Right lobe of liver (tissue), 6 donors: ENCODE measurements around the gene CXCL12. TPM values are rescaled to one million over a fixed set of nuclear protein-coding genes. Genes with fewer than 3 reads are reported as not detected.

ENCODE experiments used
- ATAC-seq, 4 donors: fragments of 200-7000 bp; cut with Tn5 transposase; one replicate each; pipeline ENCODE4 v1.9.1; 2020; ENCODE audit warnings: mild to moderate bottlenecking in 4 of 4, moderate library complexity in 4 of 4
- DNase-seq, 3 donors: peaks; one replicate each; pipeline ENCODE4 v3.0.0-alpha.2; 2020
- H3K27ac ChIP-seq, 3 donors: fragments of 200-600 bp; one replicate each; pipeline ENCODE4 v1.8.0; 2022
- H3K27me3 ChIP-seq, 2 donors: fragments of 200-600 bp; one replicate each; pipeline ENCODE4 v1.8.0; 2022
- H3K36me3 ChIP-seq, 4 donors: fragments of 200-600 bp; sonication (generic) in 1 of 4; one replicate each; pipeline versions ENCODE4 v1.5.1 to v1.8.0; 2017 to 2022; ENCODE audit warnings: control low read depth in 1 of 4
- H3K4me1 ChIP-seq, 4 donors: fragments of 200-600 bp; sonication (generic) in 1 of 4; one replicate each; pipeline versions ENCODE4 v1.5.1 to v1.8.0; 2017 to 2022; ENCODE audit warnings: control low read depth in 1 of 4
- H3K4me3 ChIP-seq, 3 donors: fragments of 200-600 bp; one replicate each; pipeline ENCODE4 v1.8.0; 2022
- H3K9me3 ChIP-seq, 4 donors: fragments of 200-600 bp; sonication (generic) in 1 of 4; one replicate each; pipeline versions ENCODE4 v1.5.1 to v1.8.0; 2017 to 2022; ENCODE audit warnings: control low read depth in 1 of 4
- CTCF ChIP-seq, 4 donors: fragments of 200-600 bp in 3 of 4; fragments of 450-650 bp in 1 of 4; IDR thresholded peaks; one replicate each; pipeline versions ENCODE4 v1.5.1 to v1.8.0; 2016 to 2022; ENCODE audit warnings: antibody characterized with exemption in 4 of 4, mild to moderate bottlenecking in 2 of 4
- POLR2A ChIP-seq: fragments of 450-650 bp; IDR thresholded peaks from one replicate; pipeline ENCODE4 v1.6.1; 2017; ENCODE audit warnings: antibody characterized with exemption, mild to moderate bottlenecking
- WGBS: methylation state at CpG from one replicate; pipeline ENCODE4 v1.1.6; 2018; ENCODE audit warnings: low coverage, low lambda C conversion rate; ENCODE audit not compliant: insufficient coverage; ENCODE audit errors: missing lambda C conversion rate; 5-methylcytosine and 5-hydroxymethylcytosine counted together
- intact Hi-C, 2 donors: fragments of 100-400 bp; cut with DNase I; formaldehyde crosslinking; loops; one replicate each; pipeline versions ENCODE4 v1.11.2 to v1.14.1; 2022
- total RNA-seq, 6 experiments: library from RNA; depleted of rRNA in 2 of 6; stranded (reverse); fragments of >200 nt in 2 of 6; fragmentation: NEBNext Ultra II Directional in 3 of 6; extraction: Animal tissue kit (Norgen Biotek cat#: 25700) in 3 of 6; gene quantifications; one replicate each; pipeline versions ENCODE4 v1.1.0 to v1.2.4, GENCODE V29; 2016 to 2023
- donor health status: DM: no; HTN: yes; CAD: no.
- donor health status: DM: no; HTN: no; CAD: no.
- donor health status: DM: no; HTN: no; CAD: no.
- donor health status: DM: no; HTN: yes; CAD: no.
- donor health status: DM: no; HTN: yes; CAD: no.

The CXCL12 gene
- total RNA-seq, 6 experiments from 2014 or later: 17.5 to 116 (median 65.3) TPM

DNA sequence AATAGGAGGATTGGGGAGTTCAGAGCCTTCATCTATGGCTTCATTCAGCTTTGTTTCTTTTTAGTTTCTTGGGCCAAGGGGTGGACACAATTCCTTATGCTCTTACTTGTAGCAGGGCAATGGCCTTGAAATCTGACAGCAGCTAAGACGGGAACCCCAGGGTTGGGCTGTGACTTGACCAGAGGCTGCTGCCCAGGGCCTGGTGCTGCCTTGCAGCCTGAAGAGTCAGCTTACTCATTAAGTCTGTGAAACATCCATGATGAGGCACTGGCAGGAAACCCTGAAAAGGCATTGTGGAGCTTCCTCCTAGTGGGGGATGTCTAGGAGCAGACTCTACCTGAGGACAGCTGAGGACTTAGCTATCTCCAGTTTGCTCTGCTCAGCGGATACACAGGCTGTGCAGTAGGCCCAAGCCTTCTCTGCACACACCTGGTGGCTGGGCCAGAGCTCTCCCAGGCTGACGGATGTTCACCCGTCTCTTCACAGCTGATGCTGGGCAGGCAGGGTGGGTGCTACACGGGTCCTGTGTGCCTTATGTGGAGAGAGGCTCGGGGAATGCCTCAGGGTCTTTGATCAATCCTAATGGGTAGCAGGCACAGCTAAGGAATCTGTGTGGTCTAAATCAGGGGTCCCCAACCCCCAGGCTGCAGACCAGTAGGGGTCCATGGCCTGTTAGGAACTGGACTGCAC is 17.8 kb downstream of the CXCL12 start:
- no peak for DNase-seq
- TF ChIP-seq POLR2A (no peak), CTCF (IDR thresholded peaks at IDR 0.05) (no peak)
- 55% methylated on average over 1 of the region's 6 CpGs for WGBS
- H3K4me3 ChIP-seq: no peak overlapping the region
- peak in 1 of 4 donors; percentile 9 for ATAC-seq
- no peak overlapping the region for H3K27ac ChIP-seq
- intact Hi-C loops: no loop called here
- no peaks in the 10 kb centered on the region for H3K9me3 ChIP-seq
- no peaks in the 10 kb centered on the region for H3K36me3 ChIP-seq
- no peaks in the 10 kb centered on the region for H3K4me1 ChIP-seq
- H3K27me3 ChIP-seq: no peaks in the 10 kb centered on the region

GRCh38 chr10:44364566-44364965 is 20.3 kb downstream of the CXCL12 start:
- Histone ChIP-seq H3K27ac (no peak overlapping the region), H3K4me1 (no peaks in the 10 kb centered on the region), H3K4me3 (no peak overlapping the region), H3K36me3 (no peaks in the 10 kb centered on the region), H3K27me3 (no peaks in the 10 kb centered on the region), H3K9me3 (no peaks in the 10 kb centered on the region)
- no peak for TF ChIP-seq CTCF (IDR thresholded peaks at IDR 0.05)
- TF ChIP-seq POLR2A: no peak
- intact Hi-C loops: no loop called here
- no peak for ATAC-seq
- no CpG with 5 or more reads among the region's 1 CpG for WGBS
- no peak for DNase-seq

GRCh38 chr10:44363716-44364115 is 21.2 kb downstream of the CXCL12 start:
- ATAC-seq: no peak
- Histone ChIP-seq H3K4me1 (no peaks in the 10 kb centered on the region), H3K36me3 (no peaks in the 10 kb centered on the region), H3K9me3 (no peaks in the 10 kb centered on the region), H3K27ac (no peak overlapping the region), H3K4me3 (no peak overlapping the region), H3K27me3 (no peaks in the 10 kb centered on the region)
- WGBS: 80% methylated on average over 1 of the region's 2 CpGs
- TF ChIP-seq CTCF (IDR thresholded peaks at IDR 0.05): no peak
- TF ChIP-seq POLR2A: no peak
- no peak for DNase-seq
- intact Hi-C loops: no loop called here

DNA sequence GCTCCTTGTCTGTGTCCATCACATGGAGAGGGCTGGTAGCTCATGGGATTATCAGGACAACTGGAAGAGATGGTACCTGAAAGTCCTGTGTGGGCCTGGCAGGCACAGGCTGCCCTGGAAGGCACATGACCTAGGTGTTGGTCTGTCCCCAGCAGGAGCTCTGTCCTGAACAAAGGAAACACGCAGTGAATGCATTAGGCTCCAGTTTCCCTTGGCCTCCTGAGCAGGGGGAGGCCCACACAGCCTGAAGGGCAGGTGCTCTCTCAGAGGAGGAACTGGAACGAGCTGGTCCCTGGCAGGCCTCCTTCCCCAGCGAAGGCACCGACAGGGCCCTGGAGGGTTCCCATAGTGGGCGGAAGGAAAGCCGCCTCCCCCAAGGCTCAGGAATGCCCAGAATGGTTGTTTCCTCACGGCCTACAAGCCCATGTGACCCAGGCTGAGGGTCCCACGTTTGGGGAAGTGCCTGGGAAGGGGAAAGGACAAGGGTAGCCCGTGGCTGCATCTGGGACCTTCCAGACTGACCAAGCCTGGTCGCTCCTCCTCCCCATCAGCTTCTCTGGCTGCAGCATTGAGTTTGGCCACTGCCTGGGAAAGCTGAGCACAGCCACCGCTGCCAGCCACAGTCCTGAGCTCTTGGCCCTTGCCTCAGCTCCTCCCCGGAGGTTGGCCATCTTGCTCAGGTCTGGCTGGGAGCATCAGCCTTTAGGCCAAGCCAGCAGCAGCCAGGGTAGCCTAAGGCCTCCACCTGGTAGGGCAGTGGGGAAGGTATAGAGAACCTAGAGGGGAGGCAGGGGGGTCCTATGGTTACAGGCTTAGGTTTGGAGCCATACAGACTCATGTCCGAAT is 21.8 kb downstream of the CXCL12 start:
- no peak for DNase-seq

More for the DNA sequence above, 21.8 kb downstream of the CXCL12 start:
- H3K27me3 ChIP-seq: no peaks in the 10 kb centered on the region
- ATAC-seq: peak in 1 of 4 donors; percentile 9
- 67% methylated on average over 1 of the region's 13 CpGs for WGBS
- H3K36me3 ChIP-seq: no peaks in the 10 kb centered on the region
- intact Hi-C loops: no loop called here
- no peaks in the 10 kb centered on the region for H3K9me3 ChIP-seq
- H3K27ac ChIP-seq: no peak overlapping the region
- no peak for TF ChIP-seq CTCF (IDR thresholded peaks at IDR 0.05)
- no peaks in the 10 kb centered on the region for H3K4me1 ChIP-seq
- no peak overlapping the region for H3K4me3 ChIP-seq
